BJ (cell line): ENCODE data around the gene RASGEF1C. TPM values are rescaled to one million over a fixed set of nuclear protein-coding genes. Genes with fewer than 3 reads are reported as not detected.

Experiments
- CTCF ChIA-PET: fragments of 350-600 bp; formaldehyde crosslinking; extraction: SDS; loops from one replicate; lab custom pipeline; 2021; ENCODE audit warnings: antibody characterized with exemption, inconsistent platforms; lab: Yijun Ruan, JAX
- POLR2A ChIA-PET: fragments of 300-600 bp; sonication (Branson Sonifier 250); formaldehyde crosslinking; extraction: SDS; loops from one replicate; lab custom pipeline; 2021; ENCODE audit warnings: antibody characterized with exemption; lab: Charles Lee
- DNase-seq: peaks from one replicate; pipeline ENCODE4 v3.0.0-alpha.2; 2011; ENCODE audit warnings: low read depth
- H3K27me3 ChIP-seq: 2 replicates; pipeline ENCODE4 v1.6.0; 2011; ENCODE audit warnings: low read length; ENCODE audit not compliant: control insufficient read depth, insufficient read depth
- H3K36me3 ChIP-seq: 2 replicates; pipeline ENCODE4 v1.5.1; 2011; ENCODE audit warnings: low read length; ENCODE audit not compliant: control insufficient read depth, insufficient read depth
- H3K4me3 ChIP-seq: 2 replicates; pipeline ENCODE4 v1.5.1; 2011; ENCODE audit warnings: low read depth, mild to moderate bottlenecking, control low read depth, low read length
- CTCF ChIP-seq: IDR thresholded peaks from 2 replicates; pipeline ENCODE4 v1.5.1; 2011; ENCODE audit warnings: low read depth, mild to moderate bottlenecking, control low read depth, inconsistent platforms, low read length, moderate library complexity; ENCODE audit not compliant: insufficient read depth
- polyA plus RNA-seq: library from polyadenylated mRNA; depleted of rRNA; stranded (reverse); fragments of >200 nt; gene quantifications from 2 replicates; pipeline ENCODE4 v1.2.3, GENCODE V29; 2011

The RASGEF1C gene
- polyA plus RNA-seq, 1 experiment = not detected

GRCh38 chr5:180141068-180141660, 67.8 kb downstream of the RASGEF1C start:
- no peak for TF ChIP-seq CTCF
- no peak overlapping the region for H3K4me3 ChIP-seq
- POLR2A ChIA-PET = no interaction called here
- CTCF ChIA-PET = no interaction called here
- H3K27me3 ChIP-seq = no peaks in the 10 kb centered on the region
- no peak for DNase-seq
- no peaks in the 10 kb centered on the region for H3K36me3 ChIP-seq

GRCh38 chr5:180140571-180140970, 68.4 kb downstream of the RASGEF1C start:
- POLR2A ChIA-PET = no interaction called here
- CTCF ChIA-PET = no interaction called here
- Histone ChIP-seq H3K4me3 (no peak overlapping the region), H3K36me3 (no peaks in the 10 kb centered on the region), H3K27me3 (no peaks in the 10 kb centered on the region)
- no peak for DNase-seq
- TF ChIP-seq CTCF = no peak

GRCh38 chr5:180140079-180140554, 68.9 kb downstream of the RASGEF1C start:
- Histone ChIP-seq H3K36me3 (no peaks in the 10 kb centered on the region), H3K4me3 (no peak overlapping the region), H3K27me3 (no peaks in the 10 kb centered on the region)
- DNase-seq = no peak
- ChIA-PET CTCF (no interaction called here), POLR2A (no interaction called here)
- no peak for TF ChIP-seq CTCF

- ChIA-PET POLR2A (no interaction called here), CTCF (no interaction called here)
- no peak for DNase-seq
- Histone ChIP-seq H3K4me3 (no peak overlapping the region), H3K27me3 (no peaks in the 10 kb centered on the region), H3K36me3 (no peaks in the 10 kb centered on the region)
- TF ChIP-seq CTCF = no peak
These were observed 69.3 kb downstream of the RASGEF1C start for GRCh38 chr5:180139731-180140055.

- CTCF ChIA-PET = no interaction called here
These were observed 69.9 kb downstream of the RASGEF1C start for GRCh38 chr5:180138976-180139730.

More at GRCh38 chr5:180138976-180139730, 69.9 kb downstream of the RASGEF1C start:
- H3K27me3 ChIP-seq = no peaks in the 10 kb centered on the region
- no peak overlapping the region for H3K4me3 ChIP-seq
- no peak for DNase-seq
- POLR2A ChIA-PET = no interaction called here
- no peak for TF ChIP-seq CTCF
- no peaks in the 10 kb centered on the region for H3K36me3 ChIP-seq
